Measurements from ENCODE around the gene PFKFB2. TPM values are rescaled to one million over a fixed set of nuclear protein-coding genes. Genes with fewer than 3 reads are reported as not detected.

PFKFB2 gene
- polyA plus RNA-seq, 4 donors = 20.0 to 38.5 (median 25.8) TPM

DNA sequence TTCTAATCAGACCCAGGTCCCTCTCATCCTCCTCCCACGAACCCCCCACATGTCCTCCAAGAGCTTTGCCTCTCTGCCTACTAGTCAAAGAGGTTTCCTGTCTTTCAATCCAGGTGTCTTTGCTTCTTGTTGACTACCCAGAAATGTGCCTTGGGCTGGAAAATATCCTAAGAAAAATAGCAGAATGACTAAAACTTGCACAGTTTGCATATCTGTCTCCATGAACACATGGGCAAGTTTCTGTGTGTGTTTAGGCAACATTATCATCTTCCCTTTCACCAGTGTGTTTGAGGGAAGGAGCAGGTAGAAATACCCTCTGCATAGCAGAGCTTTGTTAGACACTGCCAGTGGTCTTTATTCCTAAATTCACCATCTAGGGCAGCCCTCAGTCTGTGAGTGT lies 22.1 kb upstream of the PFKFB2 start:
- H3K9me3 ChIP-seq (ENCODE audit: control insufficient read depth in 2 of 2, insufficient read depth in 1 of 2, low read depth in 1 of 2, low read length in 1 of 2) = no peaks in the 10 kb centered on the region
- 6 to 42% (median 8%) methylated on average over 1 of the region's 1 CpG for WGBS, 3 donors
- H3K4me3 ChIP-seq (ENCODE audit: low read depth in 1 of 3, low read length in 3 of 3) = peak overlapping the region in 2 of 3 donors; percentile 58 to 81
- no peak for FAIRE-seq
- peaks cover 3 to 44% (median 3%) of the 10 kb centered on the region in 3 donors for H3K4me1 ChIP-seq (ENCODE audit: control insufficient read depth in 3 of 3, insufficient read depth in 2 of 3, low read depth in 1 of 3, low read length in 2 of 3)
- DNase-seq = no peak
- H3K36me3 ChIP-seq (ENCODE audit: control insufficient read depth in 3 of 3, insufficient read depth in 2 of 3, low read depth in 1 of 3, low read length in 3 of 3) = peaks cover 0 to 14% (median 0%) of the 10 kb centered on the region in 3 donors
- H3K27ac ChIP-seq (ENCODE audit: low read depth in 1 of 3, low read length in 2 of 3) = peak overlapping the region; percentile 89 to 98 (median 97)
- no peaks in the 10 kb centered on the region for H3K27me3 ChIP-seq (ENCODE audit: control insufficient read depth in 3 of 3, insufficient read depth in 3 of 3, low read length in 3 of 3)

DNA sequence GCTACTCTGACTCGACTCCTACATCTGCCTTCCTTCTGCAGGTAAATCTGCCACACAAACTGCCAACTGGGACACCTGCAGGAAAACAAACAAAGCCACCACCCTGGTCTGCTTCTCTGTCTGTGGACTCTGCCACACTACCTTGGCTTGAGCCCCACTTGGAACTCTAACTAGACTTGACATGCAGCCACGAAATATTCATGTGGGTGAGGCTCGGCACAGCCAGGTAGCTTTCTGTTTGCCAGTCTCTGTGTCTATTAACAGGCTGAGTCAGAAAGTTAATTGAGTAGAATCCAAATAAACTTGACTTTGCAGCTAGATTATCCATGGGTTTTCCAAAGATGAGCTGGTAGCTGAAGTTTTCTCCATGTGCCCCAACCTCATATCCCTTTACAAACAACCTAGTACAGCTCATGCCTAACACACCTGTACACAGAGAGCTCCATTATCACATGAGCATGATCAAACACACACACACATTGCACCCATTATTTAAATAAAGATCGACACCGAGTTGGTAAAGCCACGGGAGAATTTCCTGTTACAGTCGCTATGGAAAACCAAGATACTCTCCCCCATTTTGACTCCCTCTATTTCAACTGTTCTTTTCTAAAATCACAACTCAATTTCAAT lies 21.3 kb upstream of the PFKFB2 start:
- Histone ChIP-seq H3K36me3 (ENCODE audit: control insufficient read depth in 3 of 3, insufficient read depth in 2 of 3, low read depth in 1 of 3, low read length in 3 of 3) (peaks cover 0 to 14% (median 0%) of the 10 kb centered on the region in 3 donors), H3K27me3 (ENCODE audit: control insufficient read depth in 3 of 3, insufficient read depth in 3 of 3, low read length in 3 of 3) (no peaks in the 10 kb centered on the region), H3K9me3 (ENCODE audit: control insufficient read depth in 2 of 2, insufficient read depth in 1 of 2, low read depth in 1 of 2, low read length in 1 of 2) (no peaks in the 10 kb centered on the region), H3K4me1 (ENCODE audit: control insufficient read depth in 3 of 3, insufficient read depth in 2 of 3, low read depth in 1 of 3, low read length in 2 of 3) (peaks cover 0 to 37% (median 2%) of the 10 kb centered on the region in 3 donors), H3K4me3 (ENCODE audit: low read depth in 1 of 3, low read length in 3 of 3) (peak overlapping the region in 2 of 3 donors; percentile 58 to 81), H3K27ac (ENCODE audit: low read depth in 1 of 3, low read length in 2 of 3) (peak overlapping the region; percentile 89 to 98 (median 97))
- FAIRE-seq (no peak), DNase-seq (peak; percentile 62 to 87)
- WGBS, 3 donors = 4 to 52% (median 26%) methylated on average over 7 of the region's 7 CpGs

DNA sequence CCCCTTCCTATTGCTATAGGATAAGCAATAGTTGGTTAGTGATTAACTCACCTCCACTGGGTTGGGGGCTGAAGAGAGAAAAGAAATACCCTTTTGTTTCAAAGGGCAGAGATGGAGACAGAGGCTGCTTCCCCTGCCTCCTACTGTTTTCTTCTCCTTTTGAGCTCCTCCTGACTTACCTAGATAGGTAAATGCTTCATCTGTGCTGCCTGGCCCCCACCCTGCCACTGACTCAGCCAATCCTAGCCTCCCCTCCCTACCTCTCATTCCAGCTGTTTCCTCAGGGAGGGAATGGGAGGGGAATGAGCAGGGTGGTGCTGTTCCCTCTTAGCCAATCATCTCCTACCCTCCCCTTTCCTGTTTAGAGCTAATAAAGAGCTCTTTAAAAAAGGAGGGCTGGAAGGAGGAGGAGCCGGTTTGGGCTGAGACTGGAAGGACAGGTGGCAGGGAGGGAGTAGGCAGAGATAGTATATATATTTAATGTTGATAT lies 20.5 kb upstream of the PFKFB2 start, which contains the start of gene C1orf116:
C1orf116 (minus strand) TSS at position 229 of the 490 bp plus-strand sequence. CDS start 5,158 bp downstream, outside the sequence.
- FAIRE-seq (no peak), DNase-seq (peak; percentile 94 to 99)

DNA sequence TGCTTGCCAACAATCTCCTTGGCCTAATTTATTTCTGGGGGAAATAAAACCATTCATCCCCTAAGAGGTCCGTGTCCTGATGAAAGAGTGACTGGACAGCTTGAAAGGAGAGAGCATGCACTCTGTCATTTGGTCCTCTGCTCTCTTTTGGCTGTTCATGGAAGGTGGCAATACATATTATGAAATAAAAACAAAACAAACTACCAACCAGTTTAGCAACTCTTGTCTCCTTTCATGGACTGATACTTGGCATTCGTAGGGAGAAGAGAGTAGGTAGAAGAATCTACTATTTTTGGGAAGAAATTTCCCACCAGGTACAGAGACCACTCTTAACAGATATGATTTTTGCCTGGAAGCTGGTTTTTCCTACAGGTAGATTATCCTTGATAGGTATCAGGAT lies 19.8 kb upstream of the PFKFB2 start:
- no peak for DNase-seq
- no peak for FAIRE-seq
- 34 to 68% (median 50%) methylated on average over 2 of the region's 2 CpGs for WGBS, 3 donors
- H3K27me3 ChIP-seq (ENCODE audit: control insufficient read depth in 3 of 3, insufficient read depth in 3 of 3, low read length in 3 of 3) = no peaks in the 10 kb centered on the region
- H3K4me3 ChIP-seq (ENCODE audit: low read depth in 1 of 3, low read length in 3 of 3) = no peak overlapping the region
- H3K9me3 ChIP-seq (ENCODE audit: control insufficient read depth in 2 of 2, insufficient read depth in 1 of 2, low read depth in 1 of 2, low read length in 1 of 2) = no peaks in the 10 kb centered on the region
- H3K27ac ChIP-seq (ENCODE audit: low read depth in 1 of 3, low read length in 2 of 3) = peak overlapping the region in 2 of 3 donors; percentile 94 to 98
- peaks cover 0 to 7% (median 0%) of the 10 kb centered on the region in 3 donors for H3K36me3 ChIP-seq (ENCODE audit: control insufficient read depth in 3 of 3, insufficient read depth in 2 of 3, low read depth in 1 of 3, low read length in 3 of 3)
- H3K4me1 ChIP-seq (ENCODE audit: control insufficient read depth in 3 of 3, insufficient read depth in 2 of 3, low read depth in 1 of 3, low read length in 2 of 3) = peaks cover 0 to 25% (median 2%) of the 10 kb centered on the region in 3 donors

More for the DNA sequence above, 20.5 kb upstream of the PFKFB2 start, which contains the start of gene C1orf116:
- H3K27me3 ChIP-seq (ENCODE audit: control insufficient read depth in 3 of 3, insufficient read depth in 3 of 3, low read length in 3 of 3) = no peaks in the 10 kb centered on the region
- 4 to 6% (median 5%) methylated on average over 1 of the region's 1 CpG for WGBS, 3 donors
- H3K4me1 ChIP-seq (ENCODE audit: control insufficient read depth in 3 of 3, insufficient read depth in 2 of 3, low read depth in 1 of 3, low read length in 2 of 3) = peaks cover 0 to 29% (median 2%) of the 10 kb centered on the region in 3 donors
- peak within 1 kb of the TSS; percentile 94 to 98 (median 97) for H3K27ac ChIP-seq (ENCODE audit: low read depth in 1 of 3, low read length in 2 of 3)
- H3K9me3 ChIP-seq (ENCODE audit: control insufficient read depth in 2 of 2, insufficient read depth in 1 of 2, low read depth in 1 of 2, low read length in 1 of 2) = no peaks in the 10 kb centered on the region
- peak within 1 kb of the TSS; percentile 20 to 81 (median 58) for H3K4me3 ChIP-seq (ENCODE audit: low read depth in 1 of 3, low read length in 3 of 3)
- H3K36me3 ChIP-seq (ENCODE audit: control insufficient read depth in 3 of 3, insufficient read depth in 2 of 3, low read depth in 1 of 3, low read length in 3 of 3) = peaks cover 0 to 8% (median 0%) of the 10 kb centered on the region in 3 donors

DNA sequence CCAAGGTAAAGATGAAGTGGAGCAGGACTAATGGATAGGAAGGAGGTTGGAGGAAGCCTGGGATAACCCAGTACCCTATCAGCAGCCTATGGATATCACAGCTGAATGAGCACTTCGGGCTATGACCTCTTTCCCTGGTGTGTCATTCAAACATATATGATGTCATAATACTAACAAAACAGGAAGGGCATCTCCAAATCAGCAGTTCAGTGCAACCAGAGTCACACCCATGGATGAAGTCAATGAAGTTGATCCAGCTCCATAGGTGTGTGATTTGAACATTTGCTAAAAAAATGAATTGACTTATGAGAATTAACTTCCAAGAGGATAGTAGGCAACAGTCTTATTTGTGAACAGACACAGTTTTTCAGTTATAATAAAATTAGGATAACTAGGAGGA lies 18.9 kb upstream of the PFKFB2 start:
- Histone ChIP-seq H3K27me3 (ENCODE audit: control insufficient read depth in 3 of 3, insufficient read depth in 3 of 3, low read length in 3 of 3) (no peaks in the 10 kb centered on the region), H3K27ac (ENCODE audit: low read depth in 1 of 3, low read length in 2 of 3) (no peak overlapping the region), H3K4me1 (ENCODE audit: control insufficient read depth in 3 of 3, insufficient read depth in 2 of 3, low read depth in 1 of 3, low read length in 2 of 3) (peaks cover 0 to 17% (median 2%) of the 10 kb centered on the region in 3 donors), H3K36me3 (ENCODE audit: control insufficient read depth in 3 of 3, insufficient read depth in 2 of 3, low read depth in 1 of 3, low read length in 3 of 3) (peaks cover 0 to 3% (median 0%) of the 10 kb centered on the region in 3 donors), H3K4me3 (ENCODE audit: low read depth in 1 of 3, low read length in 3 of 3) (no peak overlapping the region), H3K9me3 (ENCODE audit: control insufficient read depth in 2 of 2, insufficient read depth in 1 of 2, low read depth in 1 of 2, low read length in 1 of 2) (no peaks in the 10 kb centered on the region)
- WGBS, 3 donors = 20 to 62% (median 39%) methylated on average over 1 of the region's 1 CpG
- DNase-seq (peak; percentile 36 to 53), FAIRE-seq (no peak)

DNA sequence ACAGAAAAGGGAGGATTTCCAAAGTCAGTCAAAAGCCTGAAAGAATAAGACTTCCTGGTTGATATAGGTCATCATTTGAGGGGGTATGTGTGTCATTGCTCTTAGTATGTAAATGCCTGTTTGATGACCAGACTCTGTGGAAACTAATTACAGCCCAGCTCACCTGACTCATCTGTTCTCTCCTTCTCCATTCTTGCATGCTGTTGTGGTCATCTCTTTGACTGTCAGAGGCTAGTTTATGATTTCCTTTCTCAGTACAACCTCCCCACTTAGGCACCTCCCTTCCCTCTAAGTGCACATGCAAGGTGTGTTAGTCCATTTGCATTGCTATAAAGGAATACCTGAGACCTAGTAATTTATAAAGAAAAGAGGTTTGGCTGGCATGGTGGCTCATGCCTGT lies 18.1 kb upstream of the PFKFB2 start:
- Histone ChIP-seq H3K4me3 (ENCODE audit: low read depth in 1 of 3, low read length in 3 of 3) (no peak overlapping the region), H3K9me3 (ENCODE audit: control insufficient read depth in 2 of 2, insufficient read depth in 1 of 2, low read depth in 1 of 2, low read length in 1 of 2) (no peaks in the 10 kb centered on the region), H3K27ac (ENCODE audit: low read depth in 1 of 3, low read length in 2 of 3) (no peak overlapping the region), H3K4me1 (ENCODE audit: control insufficient read depth in 3 of 3, insufficient read depth in 2 of 3, low read depth in 1 of 3, low read length in 2 of 3) (peaks cover 0 to 15% (median 2%) of the 10 kb centered on the region in 3 donors), H3K27me3 (ENCODE audit: control insufficient read depth in 3 of 3, insufficient read depth in 3 of 3, low read length in 3 of 3) (no peaks in the 10 kb centered on the region), H3K36me3 (ENCODE audit: control insufficient read depth in 3 of 3, insufficient read depth in 2 of 3, low read depth in 1 of 3, low read length in 3 of 3) (peaks cover 0 to 3% (median 0%) of the 10 kb centered on the region in 3 donors)
- DNase-seq = peak in 1 of 2 donors; percentile 37
- no peak for FAIRE-seq

DNA sequence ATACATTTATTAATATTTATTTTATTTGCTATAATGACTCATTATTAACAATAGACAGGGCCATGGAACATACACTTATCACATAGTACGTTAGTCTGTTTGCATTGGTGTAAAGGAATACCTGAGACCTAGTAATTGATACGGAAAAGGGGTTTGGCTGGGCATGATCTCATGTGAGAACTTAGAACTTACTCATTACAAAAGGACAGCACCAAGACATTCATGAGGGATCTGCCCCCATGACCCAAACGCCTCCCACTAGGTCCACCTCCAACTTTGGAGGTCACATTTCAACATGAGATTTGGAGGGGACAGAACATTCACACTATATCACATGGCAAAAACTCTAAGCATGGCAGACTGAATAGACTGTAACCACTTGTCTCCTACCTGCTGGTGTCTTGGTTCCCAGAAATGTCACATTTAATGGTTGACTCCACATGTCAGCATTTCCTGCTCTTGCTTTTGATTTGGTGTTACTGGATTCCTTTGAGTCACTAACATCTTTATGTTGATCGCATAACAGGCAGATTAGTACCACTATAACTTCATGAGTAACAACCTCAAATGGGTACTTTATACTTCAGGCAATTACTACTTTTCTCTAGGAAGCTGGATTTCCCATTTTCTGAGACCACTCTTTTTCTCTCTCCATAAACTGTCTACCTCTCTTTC lies 17.1 kb upstream of the PFKFB2 start:
- DNase-seq = peak in 1 of 2 donors; percentile 44
- H3K27me3 ChIP-seq (ENCODE audit: control insufficient read depth in 3 of 3, insufficient read depth in 3 of 3, low read length in 3 of 3) = no peaks in the 10 kb centered on the region
- H3K4me1 ChIP-seq (ENCODE audit: control insufficient read depth in 3 of 3, insufficient read depth in 2 of 3, low read depth in 1 of 3, low read length in 2 of 3) = peaks cover 0 to 15% (median 2%) of the 10 kb centered on the region in 3 donors
- no peaks in the 10 kb centered on the region for H3K9me3 ChIP-seq (ENCODE audit: control insufficient read depth in 2 of 2, insufficient read depth in 1 of 2, low read depth in 1 of 2, low read length in 1 of 2)
- 68 to 83% (median 71%) methylated on average over 4 of the region's 4 CpGs for WGBS, 3 donors
- peaks cover 0 to 3% (median 0%) of the 10 kb centered on the region in 3 donors for H3K36me3 ChIP-seq (ENCODE audit: control insufficient read depth in 3 of 3, insufficient read depth in 2 of 3, low read depth in 1 of 3, low read length in 3 of 3)
- no peak overlapping the region for H3K4me3 ChIP-seq (ENCODE audit: low read depth in 1 of 3, low read length in 3 of 3)
- H3K27ac ChIP-seq (ENCODE audit: low read depth in 1 of 3, low read length in 2 of 3) = no peak overlapping the region
- no peak for FAIRE-seq

DNA sequence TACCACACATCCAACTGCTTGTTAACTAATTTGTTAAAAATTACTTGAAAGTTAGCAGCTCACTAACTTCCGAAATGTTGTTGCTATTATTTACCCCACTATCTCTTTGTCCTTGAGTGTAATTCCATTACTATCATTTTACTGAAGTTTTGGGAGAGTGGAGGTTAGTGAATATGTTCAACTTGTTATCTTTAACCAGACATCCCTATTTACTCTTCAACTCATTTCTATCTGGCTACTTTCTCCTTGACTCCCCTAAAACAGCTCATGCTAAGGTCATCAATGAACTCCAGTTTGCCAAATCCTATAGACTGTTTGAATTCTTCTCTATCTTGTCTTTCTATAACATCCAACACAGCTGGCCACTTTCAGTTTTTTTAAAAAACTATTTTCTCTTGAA lies 16.2 kb upstream of the PFKFB2 start:
- 84 to 94% (median 89%) methylated on average over 1 of the region's 1 CpG for WGBS, 3 donors

More for the DNA sequence above, 16.2 kb upstream of the PFKFB2 start:
- no peaks in the 10 kb centered on the region for H3K36me3 ChIP-seq (ENCODE audit: control insufficient read depth in 3 of 3, insufficient read depth in 2 of 3, low read depth in 1 of 3, low read length in 3 of 3)
- no peaks in the 10 kb centered on the region for H3K9me3 ChIP-seq (ENCODE audit: control insufficient read depth in 2 of 2, insufficient read depth in 1 of 2, low read depth in 1 of 2, low read length in 1 of 2)
- peaks cover 0 to 15% (median 2%) of the 10 kb centered on the region in 3 donors for H3K4me1 ChIP-seq (ENCODE audit: control insufficient read depth in 3 of 3, insufficient read depth in 2 of 3, low read depth in 1 of 3, low read length in 2 of 3)
- H3K27me3 ChIP-seq (ENCODE audit: control insufficient read depth in 3 of 3, insufficient read depth in 3 of 3, low read length in 3 of 3) = no peaks in the 10 kb centered on the region
- no peak overlapping the region for H3K4me3 ChIP-seq (ENCODE audit: low read depth in 1 of 3, low read length in 3 of 3)
- no peak overlapping the region for H3K27ac ChIP-seq (ENCODE audit: low read depth in 1 of 3, low read length in 2 of 3)
- FAIRE-seq (no peak), DNase-seq (no peak)
